Mesodermal cell (in vitro differentiated cells): ENCODE measurements around the gene ARHGAP24.

ENCODE experiments used
- H3K27ac ChIP-seq: 2 replicates; pipeline ENCODE4 v1.7.0; 2013; ENCODE audit warnings: mild to moderate bottlenecking, low read depth, low read length, moderate library complexity; ENCODE audit not compliant: severe bottlenecking
- H3K36me3 ChIP-seq: 2 replicates; pipeline ENCODE4 v1.7.1; 2013; ENCODE audit warnings: mild to moderate bottlenecking, low read length, moderate library complexity; ENCODE audit not compliant: control insufficient read depth, insufficient read depth
- H3K4me1 ChIP-seq: one replicate; pipeline ENCODE4 v1.7.1; 2013; ENCODE audit warnings: mild to moderate bottlenecking, low read length; ENCODE audit not compliant: insufficient read depth, control insufficient read depth, poor library complexity, severe bottlenecking
- H3K4me3 ChIP-seq: 2 replicates; pipeline ENCODE4 v1.7.0; 2013; ENCODE audit warnings: low read length, control low read depth, mild to moderate bottlenecking; ENCODE audit not compliant: insufficient read depth, poor library complexity, severe bottlenecking; ENCODE audit errors: extremely low read depth
- H3K9me3 ChIP-seq: 2 replicates; pipeline ENCODE4 v1.7.1; 2013; ENCODE audit warnings: mild to moderate bottlenecking, low read length, moderate library complexity; ENCODE audit not compliant: control insufficient read depth
- WGBS, 2 experiments: methylation state at CpG; one replicate each; pipeline ENCODE4 v1.1.5; 2013; ENCODE audit warnings: missing lambda C conversion rate in 2 of 2; ENCODE audit not compliant: insufficient coverage in 2 of 2; 5-methylcytosine and 5-hydroxymethylcytosine counted together

The ARHGAP24 gene

GRCh38 chr4:85937507-85937906 lies 462.6 kb downstream of the ARHGAP24 start:
- 92 to 95% methylated on average over 2 of the region's 2 CpGs for WGBS, 2 experiments
- Histone ChIP-seq H3K4me3 (no peak overlapping the region), H3K9me3 (no peaks in the 10 kb centered on the region), H3K27ac (no peak overlapping the region), H3K36me3 (no peaks in the 10 kb centered on the region), H3K4me1 (peaks cover 3% of the 10 kb centered on the region)

DNA sequence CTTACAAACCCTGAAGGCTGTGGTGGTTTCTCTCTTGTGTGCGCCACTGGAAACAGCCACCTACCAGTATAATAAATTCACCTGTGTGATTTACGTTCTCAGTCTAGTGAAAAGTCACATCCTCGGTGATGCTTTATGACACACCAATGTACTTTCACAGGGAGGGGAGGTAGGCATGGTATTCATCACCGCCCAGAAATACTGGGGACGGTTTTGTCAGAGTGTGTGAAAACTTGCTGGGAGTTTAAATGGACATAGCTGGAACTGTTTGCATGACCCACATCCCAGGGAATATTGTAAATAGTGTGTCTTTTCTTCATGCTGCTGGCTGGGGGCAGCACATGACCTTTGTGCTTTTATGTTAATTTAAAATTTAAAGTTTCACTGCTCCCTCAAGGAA lies 463.1 kb downstream of the ARHGAP24 start:
- WGBS, 2 experiments = 83 to 94% methylated on average over 1 to 2 of the region's 5 CpGs
- Histone ChIP-seq H3K9me3 (no peaks in the 10 kb centered on the region), H3K27ac (no peak overlapping the region), H3K36me3 (no peaks in the 10 kb centered on the region), H3K4me1 (no peaks in the 10 kb centered on the region), H3K4me3 (no peak overlapping the region)

GRCh38 chr4:85938902-85939301 lies 464.0 kb downstream of the ARHGAP24 start:
- no peaks in the 10 kb centered on the region for H3K36me3 ChIP-seq
- no peaks in the 10 kb centered on the region for H3K9me3 ChIP-seq
- H3K4me1 ChIP-seq = no peaks in the 10 kb centered on the region
- H3K4me3 ChIP-seq = no peak overlapping the region
- WGBS, 2 experiments = 100% methylated on average over 1 of the region's 2 CpGs; no CpG with 5 or more reads in 1 of the 2 experiments
- no peak overlapping the region for H3K27ac ChIP-seq

- Histone ChIP-seq H3K36me3 (no peaks in the 10 kb centered on the region), H3K9me3 (no peaks in the 10 kb centered on the region), H3K27ac (no peak overlapping the region), H3K4me3 (no peak overlapping the region), H3K4me1 (no peaks in the 10 kb centered on the region)
- 90 to 96% methylated on average over 2 to 4 of the region's 6 CpGs for WGBS, 2 experiments
These were observed 464.6 kb downstream of the ARHGAP24 start for GRCh38 chr4:85939595-85939994.

- Histone ChIP-seq H3K36me3 (no peaks in the 10 kb centered on the region), H3K4me1 (no peaks in the 10 kb centered on the region), H3K9me3 (no peaks in the 10 kb centered on the region), H3K27ac (no peak overlapping the region), H3K4me3 (no peak overlapping the region)
These were observed 465.2 kb downstream of the ARHGAP24 start for GRCh38 chr4:85940151-85940550.

GRCh38 chr4:85942107-85942506 lies 467.2 kb downstream of the ARHGAP24 start:
- H3K4me3 ChIP-seq = no peak overlapping the region
- H3K9me3 ChIP-seq = no peaks in the 10 kb centered on the region
- no peak overlapping the region for H3K27ac ChIP-seq
- H3K4me1 ChIP-seq = no peaks in the 10 kb centered on the region
- no peaks in the 10 kb centered on the region for H3K36me3 ChIP-seq
- WGBS, 2 experiments = 93 to 100% methylated on average over 1 to 5 of the region's 5 CpGs

DNA sequence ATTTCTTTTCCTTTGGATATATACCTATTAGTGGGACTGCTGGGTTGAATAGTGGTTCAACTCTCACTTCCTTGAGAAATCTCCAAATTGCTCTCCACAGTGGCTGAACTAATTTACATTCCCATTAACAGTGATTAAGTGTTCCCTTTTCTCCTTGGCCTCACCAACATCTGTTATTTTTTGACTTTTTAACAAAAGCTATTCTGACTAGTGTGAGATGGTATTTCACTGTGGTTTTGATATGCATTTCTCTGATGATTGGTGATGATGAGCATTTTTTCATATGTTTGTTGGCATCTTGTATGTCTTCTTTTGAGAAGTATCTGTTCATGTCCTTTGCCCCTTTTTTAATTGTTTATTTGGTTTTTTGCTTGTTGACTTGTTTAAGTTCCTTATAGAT lies 471.9 kb downstream of the ARHGAP24 start:
- no peaks in the 10 kb centered on the region for H3K9me3 ChIP-seq
- H3K4me1 ChIP-seq = no peaks in the 10 kb centered on the region
- H3K27ac ChIP-seq = no peak overlapping the region

GRCh38 chr4:85951099-85951498 lies 476.1 kb downstream of the ARHGAP24 start:
- no peak overlapping the region for H3K27ac ChIP-seq
- H3K9me3 ChIP-seq = no peaks in the 10 kb centered on the region
- no peaks in the 10 kb centered on the region for H3K36me3 ChIP-seq
- no peak overlapping the region for H3K4me3 ChIP-seq
- H3K4me1 ChIP-seq = peaks cover 7% of the 10 kb centered on the region
- 92 to 100% methylated on average over 3 of the region's 3 CpGs for WGBS, 2 experiments

More for the DNA sequence above, 471.9 kb downstream of the ARHGAP24 start:
- H3K36me3 ChIP-seq = no peaks in the 10 kb centered on the region
- H3K4me3 ChIP-seq = no peak overlapping the region

GRCh38 chr4:85952528-85952927 lies 477.6 kb downstream of the ARHGAP24 start:
- Histone ChIP-seq H3K27ac (no peak overlapping the region), H3K36me3 (no peaks in the 10 kb centered on the region), H3K4me1 (peaks cover 7% of the 10 kb centered on the region), H3K9me3 (no peaks in the 10 kb centered on the region), H3K4me3 (no peak overlapping the region)
- 100% methylated on average over 1 of the region's 3 CpGs; no CpG with 5 or more reads in 1 of the 2 experiments for WGBS, 2 experiments

DNA sequence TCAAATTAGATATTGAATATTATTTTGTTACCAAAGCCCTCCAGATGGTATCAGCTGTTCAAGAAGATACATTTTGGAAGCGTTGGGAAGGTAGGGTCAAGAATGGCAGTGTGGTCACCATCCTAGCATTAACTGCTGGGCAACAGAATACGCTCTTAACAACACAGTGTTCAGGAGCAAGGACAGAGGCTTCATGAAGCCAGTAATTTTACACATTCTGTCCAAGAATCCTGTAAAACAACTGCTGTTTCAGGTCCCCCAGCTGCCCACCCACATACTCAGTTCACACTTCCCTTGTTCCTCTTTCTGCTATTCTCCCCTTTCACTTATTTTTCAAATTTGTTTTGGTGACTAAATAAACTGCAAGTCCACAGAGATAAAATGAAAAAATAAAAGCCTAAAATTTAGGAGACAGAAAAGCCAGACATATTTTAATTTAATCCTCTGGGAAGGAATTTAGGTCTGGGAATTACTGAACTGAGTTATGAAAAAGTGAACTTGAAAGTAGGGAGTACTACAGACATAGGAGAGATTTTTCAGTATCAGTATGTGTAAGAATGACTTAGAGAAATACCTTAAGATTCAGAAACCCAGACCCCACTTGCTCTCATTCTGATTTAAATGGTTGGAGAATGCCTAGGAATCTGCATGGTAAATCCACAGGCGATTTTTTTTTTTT lies 478.2 kb downstream of the ARHGAP24 start:
- WGBS, 2 experiments = 75 to 77% methylated on average over 3 of the region's 3 CpGs
- Histone ChIP-seq H3K27ac (peak overlapping the region; percentile 38), H3K36me3 (no peaks in the 10 kb centered on the region), H3K9me3 (no peaks in the 10 kb centered on the region), H3K4me3 (no peak overlapping the region), H3K4me1 (peaks cover 7% of the 10 kb centered on the region)

GRCh38 chr4:85953651-85954018 lies 478.7 kb downstream of the ARHGAP24 start:
- H3K9me3 ChIP-seq = no peaks in the 10 kb centered on the region
- no peaks in the 10 kb centered on the region for H3K36me3 ChIP-seq
- H3K27ac ChIP-seq = peak overlapping the region; percentile 38
- H3K4me1 ChIP-seq = peaks cover 7% of the 10 kb centered on the region
- no peak overlapping the region for H3K4me3 ChIP-seq
- WGBS, 2 experiments = 74 to 84% methylated on average over 2 to 3 of the region's 3 CpGs
